ENCODE data around the gene CALML3. TPM values are rescaled to one million over a fixed set of nuclear protein-coding genes. Genes with fewer than 3 reads are reported as not detected.

CALML3 gene
- total and polyA plus RNA-seq, 2 donors (not counting 1 experiment from before 2014, with no cell fraction given): not detected

GRCh38 chr10:5538892-5539651 lies 14.3 kb downstream of the CALML3 start:
- DNase-seq (no peak), ATAC-seq (ENCODE audit: low read depth) (no peak)
- H3K4me2 ChIP-seq (replicated peaks; ENCODE audit: low read depth, low read length, poor library complexity, severe bottlenecking): no peak overlapping the region
- no peaks in the 10 kb centered on the region for H3K27me3 Mint-ChIP-seq
- no peaks in the 10 kb centered on the region for H4K20me1 ChIP-seq (ENCODE audit: control insufficient read depth, insufficient read depth, low read length, poor library complexity, severe bottlenecking)
- H3K4me3 Mint-ChIP-seq: no peak overlapping the region
- no peaks in the 10 kb centered on the region for H3K27me3 ChIP-seq (replicated peaks in 1 of 4; ENCODE audit: control extremely low read depth in 1 of 4, control insufficient read depth in 3 of 4, insufficient read depth in 4 of 4, low read length in 3 of 4)
- H3K9me3 Mint-ChIP-seq (ENCODE audit: insufficient read depth): peaks cover 3% of the 10 kb centered on the region
- no peak overlapping the region for H3K4me3 ChIP-seq (ENCODE audit: control extremely low read depth in 1 of 5, extremely low read depth in 1 of 5, insufficient read depth in 1 of 5, low read depth in 2 of 5, low read length in 4 of 5)
- ChIA-PET CTCF (interaction anchor here (1.7 kb wide), 1 partner anchor 83 kb away, joined by 8 read pairs; no protein-coding TSS in a partner anchor), POLR2A (no interaction called here)
- H3K27ac Mint-ChIP-seq: no peak overlapping the region
- no peak overlapping the region for H3K9ac ChIP-seq (ENCODE audit: low read length)
- H2AFZ ChIP-seq (ENCODE audit: insufficient read depth, low read depth, low read length, poor library complexity, severe bottlenecking): peak overlapping the region; percentile 23
- H3K36me3 ChIP-seq (replicated peaks in 1 of 2; ENCODE audit: control extremely low read depth in 1 of 2, control insufficient read depth in 1 of 2, extremely low read depth in 1 of 2, insufficient read depth in 2 of 2, low read length in 1 of 2): no peaks in the 10 kb centered on the region
- H3K4me1 ChIP-seq (ENCODE audit: control insufficient read depth in 2 of 2, insufficient read depth in 2 of 2, low read length in 2 of 2): no peaks in the 10 kb centered on the region
- intact Hi-C loops (cut with micrococcal nuclease): no loop called here
- H3K27ac ChIP-seq (ENCODE audit: low read length in 2 of 2): no peak overlapping the region
- no peak for TF ChIP-seq CTCF (IDR thresholded peaks at IDR 0.05)
- H3K9me3 ChIP-seq (ENCODE audit: control extremely low read depth in 1 of 3, control insufficient read depth in 2 of 3, insufficient read depth in 1 of 3, low read length in 2 of 3): peaks cover 0 to 7% (median 3%) of the 10 kb centered on the region in 3 donors
- WGBS (ENCODE audit: insufficient coverage): 50% methylated on average over 16 of the region's 19 CpGs
- H3K4me1 Mint-ChIP-seq: peaks cover 3% of the 10 kb centered on the region
- H3K79me2 ChIP-seq (ENCODE audit: control insufficient read depth, insufficient read depth, low read length): no peaks in the 10 kb centered on the region

- H3K27ac Mint-ChIP-seq: no peak overlapping the region
- H3K9ac ChIP-seq (ENCODE audit: low read length): no peak overlapping the region
- no peaks in the 10 kb centered on the region for H3K27me3 Mint-ChIP-seq
- H3K4me3 Mint-ChIP-seq: no peak overlapping the region
- peaks cover 3% of the 10 kb centered on the region for H3K4me1 Mint-ChIP-seq
- CTCF ChIA-PET: no interaction called here
- TF ChIP-seq EZH2 (IDR thresholded peaks at IDR 0.05; ENCODE audit: borderline replicate concordance, insufficient read depth, low read depth, low read length, poor library complexity, severe bottlenecking) (no peak), CTCF (IDR thresholded peaks at IDR 0.05) (no peak)
- no peak for ATAC-seq (ENCODE audit: low read depth)
- 91% methylated on average over 5 of the region's 9 CpGs for WGBS (ENCODE audit: insufficient coverage)
- POLR2A ChIA-PET: no interaction called here
- H3K79me2 ChIP-seq (ENCODE audit: control insufficient read depth, insufficient read depth, low read length): no peaks in the 10 kb centered on the region
- H3K4me2 ChIP-seq (replicated peaks; ENCODE audit: low read depth, low read length, poor library complexity, severe bottlenecking): no peak overlapping the region
- H3K4me3 ChIP-seq (ENCODE audit: control extremely low read depth in 1 of 5, extremely low read depth in 1 of 5, insufficient read depth in 1 of 5, low read depth in 2 of 5, low read length in 4 of 5): no peak overlapping the region
- intact Hi-C loops (cut with micrococcal nuclease): no loop called here
- H3K27ac ChIP-seq (ENCODE audit: low read length in 2 of 2): no peak overlapping the region
- no peaks in the 10 kb centered on the region for H4K20me1 ChIP-seq (ENCODE audit: control insufficient read depth, insufficient read depth, low read length, poor library complexity, severe bottlenecking)
- H3K4me1 ChIP-seq (ENCODE audit: control insufficient read depth in 2 of 2, insufficient read depth in 2 of 2, low read length in 2 of 2): no peaks in the 10 kb centered on the region
- peaks cover 3% of the 10 kb centered on the region for H3K9me3 Mint-ChIP-seq (ENCODE audit: insufficient read depth)
- H3K36me3 ChIP-seq (replicated peaks in 1 of 2; ENCODE audit: control extremely low read depth in 1 of 2, control insufficient read depth in 1 of 2, extremely low read depth in 1 of 2, insufficient read depth in 2 of 2, low read length in 1 of 2): no peaks in the 10 kb centered on the region
- H3K27me3 ChIP-seq (replicated peaks in 1 of 4; ENCODE audit: control extremely low read depth in 1 of 4, control insufficient read depth in 3 of 4, insufficient read depth in 4 of 4, low read length in 3 of 4): no peaks in the 10 kb centered on the region
- no peak overlapping the region for H2AFZ ChIP-seq (ENCODE audit: insufficient read depth, low read depth, low read length, poor library complexity, severe bottlenecking)
- peaks cover 3 to 7% (median 3%) of the 10 kb centered on the region in 3 donors for H3K9me3 ChIP-seq (ENCODE audit: control extremely low read depth in 1 of 3, control insufficient read depth in 2 of 3, insufficient read depth in 1 of 3, low read length in 2 of 3)
- DNase-seq: no peak
These were observed 15.3 kb downstream of the CALML3 start for GRCh38 chr10:5540080-5540479.

Measured in B cell (primary cell).